HL-60 (cell line): ENCODE results near the gene TTC28.

ENCODE experiments used
- GABPA ChIP-seq: IDR thresholded peaks from 2 replicates; pipeline ENCODE4 v1.6.1; 2012; ENCODE audit warnings: low read depth
- POLR2AphosphoS5 ChIP-seq: IDR thresholded peaks from 2 replicates; pipeline ENCODE4 v1.6.1; 2012; ENCODE audit warnings: low read depth
- SPI1 ChIP-seq: IDR thresholded peaks from 2 replicates; pipeline ENCODE4 v1.6.1; 2012; ENCODE audit warnings: low read depth, mild to moderate bottlenecking, borderline replicate concordance
- TF ChIP-seq, protein P1 (sequence below): IDR thresholded peaks from 2 replicates; pipeline ENCODE4 v1.6.1; 2012; ENCODE audit warnings: low read depth; ENCODE audit not compliant: insufficient replicate concordance
- TF ChIP-seq, protein P2 (sequence below): IDR thresholded peaks from one replicate; pipeline ENCODE4 v1.5.1; 2011; ENCODE audit warnings: low read length, control low read depth, inconsistent platforms; ENCODE audit not compliant: insufficient read depth

DNA sequence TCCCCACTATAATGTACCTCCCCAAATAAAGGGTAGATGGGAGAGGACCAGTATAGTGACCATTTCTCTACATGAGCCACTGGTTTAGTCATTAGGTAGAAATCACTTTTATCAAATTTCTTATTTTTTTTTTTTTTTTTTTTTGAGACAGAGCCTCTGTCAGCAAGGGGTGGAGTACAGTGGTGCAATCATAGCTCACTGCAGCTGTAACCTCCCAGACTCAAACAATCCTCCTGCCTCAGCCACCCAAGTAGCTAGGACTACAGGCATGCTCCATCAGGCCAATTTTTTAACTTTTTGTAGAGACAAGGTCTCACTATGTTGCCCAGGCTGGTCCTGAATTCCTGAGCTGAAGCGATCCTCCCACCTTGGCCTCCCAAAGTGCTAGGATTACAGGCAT, 322.4 kb downstream of the TTC28 start:
- no peak for TF ChIP-seq GABPA
- TF ChIP-seq POLR2AphosphoS5, result no peak
- TF ChIP-seq, protein P1, sequence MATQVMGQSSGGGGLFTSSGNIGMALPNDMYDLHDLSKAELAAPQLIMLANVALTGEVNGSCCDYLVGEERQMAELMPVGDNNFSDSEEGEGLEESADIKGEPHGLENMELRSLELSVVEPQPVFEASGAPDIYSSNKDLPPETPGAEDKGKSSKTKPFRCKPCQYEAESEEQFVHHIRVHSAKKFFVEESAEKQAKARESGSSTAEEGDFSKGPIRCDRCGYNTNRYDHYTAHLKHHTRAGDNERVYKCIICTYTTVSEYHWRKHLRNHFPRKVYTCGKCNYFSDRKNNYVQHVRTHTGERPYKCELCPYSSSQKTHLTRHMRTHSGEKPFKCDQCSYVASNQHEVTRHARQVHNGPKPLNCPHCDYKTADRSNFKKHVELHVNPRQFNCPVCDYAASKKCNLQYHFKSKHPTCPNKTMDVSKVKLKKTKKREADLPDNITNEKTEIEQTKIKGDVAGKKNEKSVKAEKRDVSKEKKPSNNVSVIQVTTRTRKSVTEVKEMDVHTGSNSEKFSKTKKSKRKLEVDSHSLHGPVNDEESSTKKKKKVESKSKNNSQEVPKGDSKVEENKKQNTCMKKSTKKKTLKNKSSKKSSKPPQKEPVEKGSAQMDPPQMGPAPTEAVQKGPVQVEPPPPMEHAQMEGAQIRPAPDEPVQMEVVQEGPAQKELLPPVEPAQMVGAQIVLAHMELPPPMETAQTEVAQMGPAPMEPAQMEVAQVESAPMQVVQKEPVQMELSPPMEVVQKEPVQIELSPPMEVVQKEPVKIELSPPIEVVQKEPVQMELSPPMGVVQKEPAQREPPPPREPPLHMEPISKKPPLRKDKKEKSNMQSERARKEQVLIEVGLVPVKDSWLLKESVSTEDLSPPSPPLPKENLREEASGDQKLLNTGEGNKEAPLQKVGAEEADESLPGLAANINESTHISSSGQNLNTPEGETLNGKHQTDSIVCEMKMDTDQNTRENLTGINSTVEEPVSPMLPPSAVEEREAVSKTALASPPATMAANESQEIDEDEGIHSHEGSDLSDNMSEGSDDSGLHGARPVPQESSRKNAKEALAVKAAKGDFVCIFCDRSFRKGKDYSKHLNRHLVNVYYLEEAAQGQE, result no peak
- TF ChIP-seq, protein P2, sequence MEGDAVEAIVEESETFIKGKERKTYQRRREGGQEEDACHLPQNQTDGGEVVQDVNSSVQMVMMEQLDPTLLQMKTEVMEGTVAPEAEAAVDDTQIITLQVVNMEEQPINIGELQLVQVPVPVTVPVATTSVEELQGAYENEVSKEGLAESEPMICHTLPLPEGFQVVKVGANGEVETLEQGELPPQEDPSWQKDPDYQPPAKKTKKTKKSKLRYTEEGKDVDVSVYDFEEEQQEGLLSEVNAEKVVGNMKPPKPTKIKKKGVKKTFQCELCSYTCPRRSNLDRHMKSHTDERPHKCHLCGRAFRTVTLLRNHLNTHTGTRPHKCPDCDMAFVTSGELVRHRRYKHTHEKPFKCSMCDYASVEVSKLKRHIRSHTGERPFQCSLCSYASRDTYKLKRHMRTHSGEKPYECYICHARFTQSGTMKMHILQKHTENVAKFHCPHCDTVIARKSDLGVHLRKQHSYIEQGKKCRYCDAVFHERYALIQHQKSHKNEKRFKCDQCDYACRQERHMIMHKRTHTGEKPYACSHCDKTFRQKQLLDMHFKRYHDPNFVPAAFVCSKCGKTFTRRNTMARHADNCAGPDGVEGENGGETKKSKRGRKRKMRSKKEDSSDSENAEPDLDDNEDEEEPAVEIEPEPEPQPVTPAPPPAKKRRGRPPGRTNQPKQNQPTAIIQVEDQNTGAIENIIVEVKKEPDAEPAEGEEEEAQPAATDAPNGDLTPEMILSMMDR, result no peak
- no peak for TF ChIP-seq SPI1
